GM19240 (cell line): ENCODE data around the gene C7orf25.

ENCODE experiments used
- DNase-seq: peaks from one replicate; pipeline ENCODE4 v3.0.0; 2011; ENCODE audit warnings: low spot score; ENCODE audit not compliant: insufficient read length

Gene C7orf25

DNA sequence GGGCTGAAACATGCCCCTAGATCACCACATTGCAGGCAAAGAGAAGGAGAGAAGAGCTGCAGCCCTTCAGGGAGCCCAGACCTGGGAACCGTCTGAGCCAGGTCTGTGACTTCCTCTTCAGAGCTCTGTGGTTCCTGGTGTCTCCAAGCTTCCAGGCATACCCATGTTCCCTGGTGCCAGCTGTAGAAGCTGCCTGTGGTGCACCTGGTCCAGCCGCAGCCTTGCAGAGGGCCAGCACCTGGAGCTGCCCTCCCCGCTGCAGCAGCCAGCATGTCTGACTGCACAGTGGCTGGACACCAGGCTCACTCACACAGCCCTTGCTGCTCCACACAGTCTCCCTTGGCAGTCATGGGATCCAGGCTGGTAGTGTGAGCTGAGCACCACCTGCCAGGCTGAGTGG lies 33.6 kb downstream of the C7orf25 start:
- no peak for DNase-seq

DNA sequence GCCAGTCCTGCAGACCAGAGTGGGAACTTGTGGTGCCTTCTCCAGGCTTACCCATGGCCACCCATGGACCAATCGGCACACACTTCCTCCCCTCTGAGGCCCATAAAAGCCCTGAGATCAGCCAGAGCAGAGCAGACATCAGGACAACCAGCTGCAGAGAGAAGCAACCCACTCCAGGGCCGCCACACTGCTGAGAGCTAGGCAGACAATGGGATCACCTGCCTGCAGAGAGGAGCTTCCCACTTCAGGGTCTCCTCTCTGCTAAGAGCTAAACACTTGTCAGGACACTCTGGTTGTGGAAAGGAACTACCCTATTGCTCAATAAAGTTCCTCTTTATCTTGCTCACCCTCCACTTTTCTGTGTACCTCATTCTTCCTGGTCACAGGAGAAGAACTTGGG lies 34.0 kb downstream of the C7orf25 start:
- DNase-seq: no peak

DNA sequence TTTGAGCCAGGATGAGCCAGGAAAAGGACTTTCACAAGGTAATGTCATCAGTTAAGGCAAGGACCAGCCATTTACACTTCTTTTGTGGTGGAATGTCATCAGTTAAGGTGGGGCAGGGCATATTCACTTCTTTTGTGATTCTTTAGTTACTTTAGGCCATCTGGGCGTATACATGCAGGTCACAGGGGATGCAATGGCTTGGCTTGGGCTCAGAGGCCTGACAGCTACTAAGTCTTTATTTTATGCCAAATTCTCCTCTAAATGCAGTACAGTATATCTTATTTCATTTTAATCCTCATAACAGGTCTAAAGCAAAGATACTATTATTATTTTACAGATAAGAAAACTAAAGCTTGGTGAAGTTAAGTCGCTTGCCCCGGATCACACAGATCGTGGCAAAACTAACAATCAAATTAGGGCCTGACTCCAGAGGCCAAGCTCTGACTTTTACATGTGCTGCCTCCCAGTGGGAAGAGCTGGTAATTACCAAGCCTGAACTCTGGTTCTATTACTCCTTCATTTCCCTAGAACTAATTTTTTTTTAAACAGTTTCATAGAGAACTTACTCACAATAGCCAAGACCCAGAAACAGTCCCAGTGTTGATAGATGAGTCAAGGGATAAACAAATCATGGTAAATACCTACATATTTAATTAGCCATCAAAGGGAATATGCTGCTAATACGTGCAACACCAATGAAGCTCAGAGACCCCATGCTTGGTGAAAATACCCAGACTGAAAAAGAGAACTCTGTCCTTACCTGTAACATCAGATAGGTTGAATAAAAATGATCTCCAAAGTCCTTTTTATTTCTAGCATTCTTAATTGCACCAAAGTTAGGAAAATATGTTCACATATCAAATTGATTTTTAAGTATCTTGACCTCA lies 35.4 kb downstream of the C7orf25 start:
- no peak for DNase-seq

GRCh38 chr7:42869131-42870020 lies 42.5 kb downstream of the C7orf25 start:
- DNase-seq: no peak

DNA sequence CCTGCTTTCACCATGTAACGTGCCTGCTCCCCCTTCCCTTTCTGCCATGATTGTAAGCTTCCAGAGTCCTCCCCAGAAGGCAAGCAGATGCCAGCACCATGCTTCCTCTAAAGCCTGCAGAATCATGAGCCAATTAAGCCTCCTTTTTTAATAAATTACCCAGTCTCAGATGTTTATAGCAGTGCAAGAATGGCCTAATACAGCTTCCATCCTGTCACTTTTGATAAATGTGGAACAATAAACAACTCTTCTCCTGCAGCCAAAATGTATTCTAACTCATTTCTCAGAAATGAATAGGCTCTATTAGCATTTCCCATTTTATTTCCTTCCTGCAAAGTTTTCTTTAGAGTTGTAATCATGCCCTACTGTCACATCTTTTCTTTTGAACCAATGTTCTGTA lies 43.4 kb downstream of the C7orf25 start:
- DNase-seq: no peak
